ENCODE data around the gene ATP9B.

GRCh38 chr18:79327199-79327721, 258.1 kb downstream of the ATP9B start:
- no peak for TF ChIP-seq POLR2AphosphoS5 (IDR thresholded peaks at IDR 0.05; ENCODE audit: low read depth, low read length)
- TF ChIP-seq TAF1 (IDR thresholded peaks at IDR 0.05; ENCODE audit: borderline replicate concordance, insufficient read depth, low read length), result no peak
- no peak for TF ChIP-seq FOXP2 (optimal IDR thresholded peaks at IDR 0.05; ENCODE audit: borderline replicate concordance, extremely low read depth, extremely low read length, insufficient read depth)
